ENCODE data around the gene PPP1R1C. TPM values are rescaled to one million over a fixed set of nuclear protein-coding genes. Genes with fewer than 3 reads are reported as not detected.

PPP1R1C gene
- 0.29 TPM in 1 of 2 replicates, not detected in the other for total RNA-seq

DNA sequence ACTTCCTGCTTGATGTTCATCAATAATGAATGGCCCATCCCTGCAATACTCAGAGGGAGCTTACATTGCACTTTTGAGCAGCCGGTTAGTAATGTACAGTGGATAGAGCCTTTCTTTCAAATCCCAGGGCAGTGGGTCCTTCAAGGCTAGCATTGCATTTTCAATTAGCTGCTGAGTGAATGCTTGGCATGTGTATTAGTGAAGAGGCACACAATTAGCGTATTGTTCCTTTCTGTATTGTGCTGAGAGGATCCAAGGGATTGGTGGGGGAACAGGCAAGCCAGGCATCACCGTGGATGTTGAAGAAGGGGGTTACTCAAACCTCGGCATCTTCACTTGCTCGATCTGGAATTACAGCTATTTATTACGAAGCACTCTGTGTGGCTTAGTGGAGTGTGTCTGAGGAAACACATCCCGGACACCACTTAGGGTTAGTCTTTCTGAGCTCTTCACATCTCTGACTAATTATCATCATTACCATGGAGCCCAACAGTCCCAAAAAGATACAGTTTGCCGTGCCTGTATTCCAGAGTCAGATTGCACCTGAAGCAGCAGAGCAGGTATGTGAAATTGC, at the start of gene PPP1R1C:
Gene PPP1R1C, plus strand, starts transcription at position 222 of the 574 bp plus-strand sequence. Its CDS starts 258 bp downstream, at position 480.

Other genes with a start within 250 kb of the PPP1R1C start
- gene ITPRID2, start 94.1 kb upstream of the PPP1R1C start, total RNA-seq: 118 and 165 TPM in 2 replicates

Data from myometrial cell (primary cell).